GM10847 (cell line): ENCODE data around the gene CPSF6.

Experiments
- POLR2A ChIP-seq: IDR thresholded peaks from 2 replicates; pipeline ENCODE4 v1.6.1; 2011; ENCODE audit not compliant: insufficient read length; ENCODE audit errors: extremely low read depth

CPSF6 gene

DNA sequence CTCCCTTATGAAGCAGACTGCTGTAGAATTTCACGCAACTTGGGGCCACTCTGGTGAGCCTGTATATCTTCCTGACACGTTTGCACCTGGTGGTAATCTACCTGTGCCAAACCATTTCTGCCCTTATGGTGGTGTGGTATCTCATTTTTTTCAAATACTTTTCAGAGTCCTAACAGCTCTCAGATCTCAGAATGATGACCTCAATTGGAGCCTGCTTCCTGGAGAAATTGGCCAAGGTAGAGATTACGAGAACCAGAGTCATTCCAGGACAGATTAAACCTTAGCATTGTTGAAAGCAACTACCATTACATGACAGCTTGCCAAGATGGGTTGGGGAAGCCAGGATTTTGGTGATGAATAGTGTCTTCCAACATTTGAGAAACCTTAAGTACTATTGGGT is 48.2 kb downstream of the CPSF6 start:
- no peak for TF ChIP-seq POLR2A

- TF ChIP-seq POLR2A, result no peak
Observed at GRCh38 chr12:69290545-69291277, 51.3 kb downstream of the CPSF6 start.

GRCh38 chr12:69291278-69291593 is 51.9 kb downstream of the CPSF6 start:
- TF ChIP-seq POLR2A, result no peak

GRCh38 chr12:69298133-69298532 is 58.8 kb downstream of the CPSF6 start:
- no peak for TF ChIP-seq POLR2A

- no peak for TF ChIP-seq POLR2A
Observed at GRCh38 chr12:69298947-69299346, 59.6 kb downstream of the CPSF6 start.

- no peak for TF ChIP-seq POLR2A
Observed at GRCh38 chr12:69304284-69304683, 64.9 kb downstream of the CPSF6 start.

GRCh38 chr12:69309461-69309860 is 70.1 kb downstream of the CPSF6 start:
- TF ChIP-seq POLR2A, result no peak

DNA sequence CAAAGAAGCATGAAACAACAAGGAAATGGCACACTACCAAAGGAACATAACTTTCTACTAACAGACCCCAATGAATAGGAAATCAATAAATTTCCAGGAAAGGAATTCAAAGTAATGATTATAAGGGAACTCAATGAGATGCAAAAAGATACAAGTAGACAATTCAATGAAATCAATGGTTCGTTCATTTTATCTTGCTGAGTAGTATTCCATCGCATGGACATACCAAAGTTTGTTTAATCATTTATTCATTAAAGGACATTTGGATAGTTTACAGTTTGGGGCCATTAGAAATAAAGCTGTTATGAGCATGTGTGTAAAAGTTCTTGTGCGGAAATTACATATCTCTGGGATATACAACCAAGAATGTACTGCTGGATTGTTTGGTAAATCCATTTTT is 73.8 kb downstream of the CPSF6 start:
- no peak for TF ChIP-seq POLR2A

DNA sequence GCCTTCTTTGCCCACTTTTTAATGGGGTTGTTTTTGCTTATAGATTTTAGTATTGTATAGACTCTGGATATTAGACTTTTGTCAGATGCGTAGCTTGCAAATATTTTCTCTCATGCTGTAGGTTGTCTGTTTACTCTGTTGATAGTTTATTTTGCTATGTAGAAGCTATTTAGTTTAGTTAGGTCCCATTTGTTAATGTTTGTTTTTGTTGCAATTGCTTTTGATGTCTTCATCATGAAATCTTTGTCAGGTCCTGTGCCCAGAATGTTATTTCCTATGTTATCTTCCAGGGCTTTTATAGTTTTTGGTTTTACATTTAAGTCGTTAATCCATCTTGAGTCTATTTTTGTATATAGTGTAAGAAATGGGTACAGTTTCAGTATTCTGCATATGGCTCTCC is 78.9 kb downstream of the CPSF6 start:
- TF ChIP-seq POLR2A, result no peak

GRCh38 chr12:69321351-69321750 is 82.0 kb downstream of the CPSF6 start:
- no peak for TF ChIP-seq POLR2A
